SH-SY5Y (cell line): ENCODE measurements around the gene LBHD1.

ENCODE experiments used
- GATA2 ChIP-seq: IDR thresholded peaks from 2 replicates; pipeline ENCODE4 v1.6.1; 2011; ENCODE audit warnings: mild to moderate bottlenecking, low read depth, low read length
- GATA3 ChIP-seq: IDR thresholded peaks from 2 replicates; pipeline ENCODE4 v1.6.1; 2011; ENCODE audit warnings: low read depth, mild to moderate bottlenecking, low read length, moderate library complexity

DNA sequence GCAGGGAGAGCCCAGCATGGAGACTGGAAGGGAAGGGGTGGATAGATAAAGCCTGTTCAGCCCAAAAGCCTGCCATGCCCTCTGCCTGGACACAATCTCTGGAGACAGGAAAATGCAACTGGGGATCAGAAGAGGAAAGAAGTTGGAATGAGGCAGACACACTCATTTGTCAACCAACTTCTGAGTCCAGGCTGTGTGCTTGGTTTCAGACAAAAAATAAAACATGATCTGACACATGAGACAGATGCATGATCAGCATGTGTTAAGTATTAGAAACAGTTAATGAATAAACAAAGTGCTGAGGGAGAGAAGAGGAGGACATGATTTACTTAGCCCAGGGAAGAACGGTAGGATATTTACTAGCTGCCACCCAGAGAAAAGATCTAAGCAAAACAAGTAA lies 16.4 kb upstream of the LBHD1 start:
- TF ChIP-seq GATA2 (no peak), GATA3 (no peak)
